DOHH2 (cell line): Measurements from ENCODE around the gene SLC22A15.

ENCODE experiments used
- EZH2phosphoT487 ChIP-seq: fragments of 200-600 bp; sonication (generic); IDR thresholded peaks from 2 replicates; pipeline ENCODE4 v1.6.1; 2017; ENCODE audit warnings: borderline replicate concordance, mild to moderate bottlenecking, antibody characterized with exemption, low read length, moderate library complexity, mixed read lengths
- TF ChIP-seq, protein P1 (sequence below): fragments of 200-600 bp; sonication (generic); IDR thresholded peaks from one replicate; pipeline ENCODE4 v1.5.1; 2014; ENCODE audit warnings: antibody characterized with exemption, mild to moderate bottlenecking, low read depth, low read length; ENCODE audit not compliant: poor library complexity, severe bottlenecking

DNA sequence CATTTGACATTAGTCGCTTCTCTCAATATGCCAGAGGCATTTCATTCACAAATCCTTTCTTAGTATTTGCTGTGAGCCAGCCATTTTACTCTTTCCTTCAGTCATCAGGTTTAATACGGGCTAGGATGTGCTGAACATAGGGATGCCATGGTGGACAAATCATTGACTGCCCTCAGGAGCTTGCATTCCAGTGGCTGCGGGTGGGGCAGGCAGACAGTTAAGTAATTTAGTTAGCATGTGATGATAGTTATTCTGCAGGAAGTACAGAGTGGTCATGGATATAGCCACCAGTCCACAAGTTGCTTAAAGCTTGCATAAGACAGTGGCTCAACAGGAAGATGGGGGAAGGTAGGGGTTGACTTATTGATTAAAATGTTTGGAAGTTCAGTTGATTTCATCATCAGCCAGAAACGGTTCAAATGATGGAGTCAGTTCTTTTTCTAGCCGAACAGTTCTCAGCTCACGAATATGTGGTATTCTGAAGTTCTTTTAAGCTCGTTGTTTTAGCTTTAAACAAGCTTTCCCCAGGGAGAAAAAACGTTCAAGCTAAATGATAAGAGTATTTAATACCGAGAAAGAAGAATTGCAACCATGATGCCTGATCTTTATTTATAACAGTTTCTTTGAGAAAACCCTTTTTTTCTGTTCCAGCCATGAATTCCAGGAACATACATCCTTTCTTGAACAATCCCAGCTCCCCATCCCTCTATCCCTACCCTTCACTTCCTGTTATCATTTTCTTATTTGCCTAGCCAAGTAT lies 1.4 kb downstream of the SLC22A15 start:
- TF ChIP-seq, protein P1, sequence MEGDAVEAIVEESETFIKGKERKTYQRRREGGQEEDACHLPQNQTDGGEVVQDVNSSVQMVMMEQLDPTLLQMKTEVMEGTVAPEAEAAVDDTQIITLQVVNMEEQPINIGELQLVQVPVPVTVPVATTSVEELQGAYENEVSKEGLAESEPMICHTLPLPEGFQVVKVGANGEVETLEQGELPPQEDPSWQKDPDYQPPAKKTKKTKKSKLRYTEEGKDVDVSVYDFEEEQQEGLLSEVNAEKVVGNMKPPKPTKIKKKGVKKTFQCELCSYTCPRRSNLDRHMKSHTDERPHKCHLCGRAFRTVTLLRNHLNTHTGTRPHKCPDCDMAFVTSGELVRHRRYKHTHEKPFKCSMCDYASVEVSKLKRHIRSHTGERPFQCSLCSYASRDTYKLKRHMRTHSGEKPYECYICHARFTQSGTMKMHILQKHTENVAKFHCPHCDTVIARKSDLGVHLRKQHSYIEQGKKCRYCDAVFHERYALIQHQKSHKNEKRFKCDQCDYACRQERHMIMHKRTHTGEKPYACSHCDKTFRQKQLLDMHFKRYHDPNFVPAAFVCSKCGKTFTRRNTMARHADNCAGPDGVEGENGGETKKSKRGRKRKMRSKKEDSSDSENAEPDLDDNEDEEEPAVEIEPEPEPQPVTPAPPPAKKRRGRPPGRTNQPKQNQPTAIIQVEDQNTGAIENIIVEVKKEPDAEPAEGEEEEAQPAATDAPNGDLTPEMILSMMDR: no peak
- TF ChIP-seq EZH2phosphoT487: no peak
